PC-3 (cell line): Measurements from ENCODE around the gene ALDOC. TPM values are rescaled to one million over a fixed set of nuclear protein-coding genes. Genes with fewer than 3 reads are reported as not detected.

Experiments used
- ATAC-seq: fragments of 200-7000 bp; cut with Tn5 transposase; 2 replicates; pipeline ENCODE4 v1.9.1; 2020; ENCODE audit warnings: mild to moderate bottlenecking, moderate library complexity
- BruUV-seq: library from RNA; stranded (reverse); fragments of 400-500 nt; replicated peaks from 2 replicates; lab custom pipeline; 2021; lab: Mats Ljungman, UMichigan
- CTCF ChIA-PET: fragments of 300-600 bp; sonication (Branson Sonifier 250); formaldehyde crosslinking; loops from one replicate; lab custom pipeline; 2022; ENCODE audit warnings: antibody characterized with exemption; lab: Charles Lee
- POLR2A ChIA-PET: fragments of 300-600 bp; sonication (Branson Sonifier 250); formaldehyde crosslinking; loops from one replicate; lab custom pipeline; 2022; ENCODE audit warnings: antibody characterized with exemption; ENCODE audit not compliant: unreplicated experiment; lab: Charles Lee
- DNase-seq: peaks from one replicate; pipeline ENCODE4 v3.0.0-alpha.2; 2015
- H2AFZ ChIP-seq: fragments of 300-600 bp; sonication (generic); 2 replicates; pipeline ENCODE4 v1.6.0; 2016; ENCODE audit warnings: antibody characterized with exemption, low read length
- H3F3A ChIP-seq: fragments of 300-600 bp; sonication (generic); one replicate; pipeline ENCODE4 v1.6.0; 2017; ENCODE audit warnings: antibody characterized with exemption, low read length, control low read depth, mild to moderate bottlenecking; ENCODE audit not compliant: unreplicated experiment
- H3K27ac ChIP-seq: fragments of 300-600 bp; sonication (generic); 2 replicates; pipeline ENCODE4 v1.5.1; 2016; ENCODE audit warnings: mild to moderate bottlenecking, low read length
- H3K27me3 ChIP-seq: fragments of 300-600 bp; sonication (generic); 2 replicates; pipeline ENCODE4 v1.6.1; 2016; ENCODE audit warnings: low read length, mixed read lengths
- H3K36me3 ChIP-seq: fragments of 300-600 bp; sonication (generic); 2 replicates; pipeline ENCODE4 v1.6.1; 2016; ENCODE audit warnings: low read depth, mixed run types, low read length, mixed read lengths
- H3K4me1 ChIP-seq: fragments of 300-600 bp; sonication (generic); 2 replicates; pipeline ENCODE4 v1.5.1; 2016; ENCODE audit warnings: low read length; ENCODE audit not compliant: insufficient read depth
- H3K4me2 ChIP-seq: fragments of 300-600 bp; sonication (generic); 2 replicates; pipeline ENCODE4 v1.6.0; 2016; ENCODE audit warnings: low read length
- H3K4me3 ChIP-seq: fragments of 300-600 bp; sonication (generic); 2 replicates; pipeline ENCODE4 v1.5.1; 2016; ENCODE audit warnings: mild to moderate bottlenecking, low read length, mixed read lengths
- H3K79me2 ChIP-seq: fragments of 300-600 bp; sonication (generic); 2 replicates; pipeline ENCODE4 v1.6.1; 2017; ENCODE audit warnings: low read length, mixed read lengths
- H3K9ac ChIP-seq: fragments of 300-600 bp; sonication (generic); 2 replicates; pipeline ENCODE4 v1.6.0; 2016; ENCODE audit warnings: mild to moderate bottlenecking, low read length
- H3K9me2 ChIP-seq: fragments of 300-600 bp; sonication (generic); replicated peaks from 2 replicates; pipeline ENCODE4 v1.6.1; 2016; ENCODE audit warnings: mixed run types, low read length, mixed read lengths
- H3K9me3 ChIP-seq: fragments of 300-600 bp; sonication (generic); 2 replicates; pipeline ENCODE4 v1.6.1; 2016; ENCODE audit warnings: low read length, mixed read lengths
- H4K20me1 ChIP-seq: fragments of 300-600 bp; sonication (generic); 2 replicates; pipeline ENCODE4 v1.6.1; 2016; ENCODE audit warnings: low read length, mixed read lengths
- CTCF ChIP-seq: fragments of 300-600 bp; sonication (generic); conservative IDR thresholded peaks from 2 replicates; pipeline ENCODE4 v1.5.1; 2017; ENCODE audit warnings: antibody characterized with exemption, low read depth, mild to moderate bottlenecking, low read length
- EZH2 ChIP-seq: fragments of 300-600 bp; sonication (generic); IDR thresholded peaks from one replicate; pipeline ENCODE4 v1.6.1; 2017; ENCODE audit warnings: antibody characterized with exemption, mild to moderate bottlenecking, low read length; ENCODE audit not compliant: unreplicated experiment
- EZH2phosphoT487 ChIP-seq: fragments of 300-600 bp; sonication (generic); IDR thresholded peaks from 2 replicates; pipeline ENCODE4 v1.6.1; 2018; ENCODE audit warnings: mild to moderate bottlenecking, antibody characterized with exemption, low read length, borderline replicate concordance
- intact Hi-C: fragments of 100-400 bp; cut with micrococcal nuclease; formaldehyde crosslinking; loops from 2 replicates; pipeline ENCODE4 v1.9.0; 2023
- total RNA-seq: library from RNA; depleted of rRNA; stranded (reverse); fragments of >200 nt; gene quantifications from 2 replicates; pipeline ENCODE4 v1.2.3, GENCODE V29; 2014

The ALDOC gene
- total RNA-seq, 1 experiment from 2014 or later = 42.6 TPM

DNA sequence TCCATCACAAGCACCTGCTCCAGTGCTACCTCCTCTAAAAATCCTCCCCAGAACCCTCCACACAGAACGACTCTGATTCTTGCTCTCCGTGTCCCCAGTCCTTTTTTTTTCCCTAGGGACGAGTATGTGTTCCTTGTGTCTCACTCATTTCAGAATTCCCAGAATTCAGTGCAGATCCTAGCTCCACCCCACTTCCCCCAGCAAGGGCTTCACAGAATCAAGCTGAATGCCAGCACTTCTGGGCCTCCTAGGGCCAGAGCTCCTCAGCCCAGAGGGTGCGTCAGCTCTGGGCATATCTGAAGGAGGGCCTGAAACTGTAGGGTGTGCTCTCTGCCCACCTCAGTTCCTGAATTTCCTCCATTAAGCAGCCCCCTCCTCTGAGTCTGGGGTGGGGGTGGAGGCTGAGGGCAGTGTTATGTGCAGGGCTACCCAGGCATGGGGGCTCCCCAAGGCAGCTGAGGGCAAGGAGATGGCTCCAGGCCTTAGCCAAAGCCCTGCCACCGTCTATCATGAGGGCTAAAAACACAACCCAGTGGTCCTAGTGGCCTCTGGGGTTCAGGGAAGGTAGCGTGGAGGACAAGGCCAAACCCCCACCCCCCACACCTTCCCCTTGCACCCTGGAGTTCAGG is 30.8 kb downstream of the ALDOC start:
- H3K36me3 ChIP-seq = no peaks in the 10 kb centered on the region; the same call in 1 of the 2 replicates
- H3K4me3 ChIP-seq = no peak overlapping the region
- BruUV-seq = no TSS peak
- H3F3A ChIP-seq = no peaks in the 10 kb centered on the region
- H3K27me3 ChIP-seq = no peaks in the 10 kb centered on the region
- 0 out of 2 replicates have a peak, but pooled peaks cover under 1% of the 10 kb centered on the region for H3K79me2 ChIP-seq
- H3K27ac ChIP-seq = no peak overlapping the region
- intact Hi-C loops = loop anchor here (10.0 kb wide), 1 partner anchor 141 kb away; the partner anchor contains the start of gene SLC46A1
- H3K9ac ChIP-seq = no peak overlapping the region
- no peak for TF ChIP-seq CTCF
- TF ChIP-seq EZH2phosphoT487 = no peak
- TF ChIP-seq EZH2 = no peak
- no peak overlapping the region for H3K4me2 ChIP-seq
- H4K20me1 ChIP-seq = no peaks in the 10 kb centered on the region
- H2AFZ ChIP-seq = no peak overlapping the region
- H3K9me2 ChIP-seq = no peaks in the 10 kb centered on the region
- H3K4me1 ChIP-seq = peaks cover 4% of the 10 kb centered on the region; the same call in 1 of the 2 replicates
- DNase-seq (no peak), ATAC-seq (no peak)
- H3K9me3 ChIP-seq = no peaks in the 10 kb centered on the region
- CTCF ChIA-PET = interaction anchor here (0.6 kb wide), 2 partner anchors 59 to 60 kb away, joined by 3 to 6 read pairs; no protein-coding TSS in a partner anchor
- POLR2A ChIA-PET = no interaction called here

GRCh38 chr17:28545141-28545503 is 31.6 kb downstream of the ALDOC start:
- BruUV-seq = no TSS peak
- no peaks in the 10 kb centered on the region for H3F3A ChIP-seq
- H3K9ac ChIP-seq = no peak overlapping the region
- H3K27me3 ChIP-seq = no peaks in the 10 kb centered on the region
- POLR2A ChIA-PET = no interaction called here
- CTCF ChIA-PET = no interaction called here
- intact Hi-C loops = loop anchor here (10.0 kb wide), 1 partner anchor 140 kb away; the partner anchor contains the start of gene SLC46A1
- DNase-seq = no peak
- ATAC-seq = no peak
- no peaks in the 10 kb centered on the region; the same call in 1 of the 2 replicates for H3K36me3 ChIP-seq
- H3K4me3 ChIP-seq = no peak overlapping the region
- no peaks in the 10 kb centered on the region for H4K20me1 ChIP-seq
- no peak overlapping the region for H3K27ac ChIP-seq
- TF ChIP-seq EZH2phosphoT487 = no peak
- H3K9me2 ChIP-seq = no peaks in the 10 kb centered on the region
- H3K9me3 ChIP-seq = no peaks in the 10 kb centered on the region
- H2AFZ ChIP-seq = no peak overlapping the region
- peaks cover 4% of the 10 kb centered on the region; the same call in 1 of the 2 replicates for H3K4me1 ChIP-seq
- no peak overlapping the region for H3K4me2 ChIP-seq
- no peaks in the 10 kb centered on the region for H3K79me2 ChIP-seq

DNA sequence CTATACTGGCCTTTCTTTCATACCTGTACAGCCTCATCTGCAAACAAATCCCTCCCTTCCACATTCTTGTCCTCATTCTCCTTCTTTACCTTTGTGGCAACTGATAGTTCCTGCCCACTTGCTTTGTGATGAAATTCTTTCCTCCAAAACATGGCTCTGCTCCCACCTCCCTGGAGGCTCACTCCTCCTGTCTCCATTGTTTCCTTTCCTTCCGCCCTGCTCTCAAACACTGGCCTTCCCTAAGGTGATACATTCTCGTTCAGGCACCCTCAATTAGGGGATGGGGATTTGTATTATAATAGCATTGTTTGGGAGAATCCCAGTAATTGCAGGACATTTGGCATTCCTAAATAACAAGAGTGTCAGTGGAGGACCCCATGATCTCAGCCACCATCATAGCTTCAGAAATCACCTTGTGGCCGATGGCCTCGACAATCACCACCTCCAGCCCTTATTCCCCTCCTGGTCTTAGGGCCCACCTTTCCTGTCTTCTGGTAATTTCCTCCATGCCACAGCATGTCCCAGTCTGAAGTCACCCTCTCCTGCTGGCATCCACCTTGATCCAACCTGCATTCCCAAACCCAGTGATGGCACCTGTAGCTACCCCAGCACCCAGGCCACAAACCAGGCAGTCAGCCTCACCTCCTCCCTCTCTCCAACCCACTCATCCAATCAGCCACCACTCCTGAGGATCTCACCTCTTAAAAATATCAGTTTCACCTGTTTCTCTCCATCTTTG is 32.1 kb downstream of the ALDOC start:
- CTCF ChIA-PET = no interaction called here
- Histone ChIP-seq H3K4me2 (no peak overlapping the region), H2AFZ (no peak overlapping the region), H3K9ac (no peak overlapping the region), H3K27ac (no peak overlapping the region), H3K27me3 (no peaks in the 10 kb centered on the region), H3K9me3 (no peaks in the 10 kb centered on the region), H3K4me1 (peaks cover 4% of the 10 kb centered on the region; the same call in 1 of the 2 replicates), H3K9me2 (no peaks in the 10 kb centered on the region), H3K4me3 (no peak overlapping the region), H4K20me1 (no peaks in the 10 kb centered on the region), H3K79me2 (no peaks in the 10 kb centered on the region), H3K36me3 (no peaks in the 10 kb centered on the region; the same call in 1 of the 2 replicates), H3F3A (no peaks in the 10 kb centered on the region)
- TF ChIP-seq CTCF = no peak
- no peak for TF ChIP-seq EZH2
- TF ChIP-seq EZH2phosphoT487 = no peak
- intact Hi-C loops = loop anchor here (10.0 kb wide), 1 partner anchor 140 kb away; the partner anchor contains the start of gene SLC46A1
- POLR2A ChIA-PET = no interaction called here
- ATAC-seq (no peak), DNase-seq (no peak)
- no TSS peak for BruUV-seq
